Measurements from ENCODE around the gene POLE. TPM values are rescaled to one million over a fixed set of nuclear protein-coding genes. Genes with fewer than 3 reads are reported as not detected.

The POLE gene
- total RNA-seq, 1 experiment from 2014 or later = 62.9 TPM

- no peak overlapping the region for H3K27ac ChIP-seq
- peaks cover 63% of the 10 kb centered on the region for H3K36me3 ChIP-seq (ENCODE audit: low read depth)
- POLR2A ChIA-PET (ENCODE audit: unreplicated experiment) = no interaction called here
- H2AFZ ChIP-seq = no peak overlapping the region
- no peaks in the 10 kb centered on the region for H3K79me2 ChIP-seq (ENCODE audit: low read depth)
- H3K4me1 ChIP-seq (replicated peaks; ENCODE audit: insufficient read depth) = no peaks in the 10 kb centered on the region
- H3K9me2 ChIP-seq (ENCODE audit: insufficient read depth) = no peaks in the 10 kb centered on the region
- H3F3A ChIP-seq (ENCODE audit: insufficient read depth, low read depth) = peaks cover 31% of the 10 kb centered on the region
- H3K4me2 ChIP-seq = no peak overlapping the region
- BruUV-seq (replicated peaks) = no TSS peak
- no peak overlapping the region for H3K4me3 ChIP-seq
- intact Hi-C loops (cut with micrococcal nuclease; ENCODE audit: unreplicated experiment) = no loop called here
- no peak for DNase-seq
- H4K20me1 ChIP-seq (ENCODE audit: insufficient read depth) = peaks cover 21% of the 10 kb centered on the region
- CTCF ChIA-PET = no interaction called here
- no peaks in the 10 kb centered on the region for H3K27me3 ChIP-seq (ENCODE audit: insufficient read depth, low read depth)
- TF ChIP-seq EZH2 (IDR thresholded peaks at IDR 0.05; ENCODE audit: low read depth) = no peak
- TF ChIP-seq CTCF (conservative IDR thresholded peaks at IDR 0.05) = no peak
- no peaks in the 10 kb centered on the region for H3K9me3 ChIP-seq (ENCODE audit: insufficient read depth, low read depth)
These were observed 48.4 kb upstream of the POLE start for GRCh38 chr12:132735496-132735895.

- POLR2A ChIA-PET (ENCODE audit: unreplicated experiment) = no interaction called here
- no TSS peak for BruUV-seq (replicated peaks)
- intact Hi-C loops (cut with micrococcal nuclease; ENCODE audit: unreplicated experiment) = no loop called here
These were observed 47.1 kb upstream of the POLE start for GRCh38 chr12:132734206-132734605.

GRCh38 chr12:132731574-132731973 is 44.4 kb upstream of the POLE start:
- Histone ChIP-seq H3K4me2 (no peak overlapping the region), H3K9me3 (ENCODE audit: insufficient read depth, low read depth) (no peaks in the 10 kb centered on the region), H3F3A (ENCODE audit: insufficient read depth, low read depth) (peaks cover 54% of the 10 kb centered on the region), H3K27ac (no peak overlapping the region), H4K20me1 (ENCODE audit: insufficient read depth) (peaks cover 34% of the 10 kb centered on the region), H3K4me1 (replicated peaks; ENCODE audit: insufficient read depth) (no peaks in the 10 kb centered on the region), H2AFZ (no peak overlapping the region), H3K79me2 (ENCODE audit: low read depth) (no peaks in the 10 kb centered on the region; the same call in 1 of the 2 replicates), H3K9me2 (ENCODE audit: insufficient read depth) (no peaks in the 10 kb centered on the region), H3K36me3 (ENCODE audit: low read depth) (peaks cover 48% of the 10 kb centered on the region), H3K27me3 (ENCODE audit: insufficient read depth, low read depth) (no peaks in the 10 kb centered on the region), H3K4me3 (no peak overlapping the region)
- BruUV-seq (replicated peaks) = no TSS peak
- intact Hi-C loops (cut with micrococcal nuclease; ENCODE audit: unreplicated experiment) = no loop called here
- TF ChIP-seq CTCF (conservative IDR thresholded peaks at IDR 0.05) (no peak), EZH2 (IDR thresholded peaks at IDR 0.05; ENCODE audit: low read depth) (no peak)
- ChIA-PET CTCF (no interaction called here), POLR2A (ENCODE audit: unreplicated experiment) (no interaction called here)
- DNase-seq = no peak

More at GRCh38 chr12:132734206-132734605, 47.1 kb upstream of the POLE start:
- Histone ChIP-seq H3K4me3 (no peak overlapping the region), H3K9me2 (ENCODE audit: insufficient read depth) (no peaks in the 10 kb centered on the region), H3K27ac (no peak overlapping the region), H3K36me3 (ENCODE audit: low read depth) (peaks cover 53% of the 10 kb centered on the region), H3K4me1 (replicated peaks; ENCODE audit: insufficient read depth) (no peaks in the 10 kb centered on the region), H3K9me3 (ENCODE audit: insufficient read depth, low read depth) (no peaks in the 10 kb centered on the region), H3F3A (ENCODE audit: insufficient read depth, low read depth) (peaks cover 40% of the 10 kb centered on the region), H3K79me2 (ENCODE audit: low read depth) (no peaks in the 10 kb centered on the region), H3K27me3 (ENCODE audit: insufficient read depth, low read depth) (no peaks in the 10 kb centered on the region), H4K20me1 (ENCODE audit: insufficient read depth) (peaks cover 29% of the 10 kb centered on the region), H2AFZ (no peak overlapping the region), H3K4me2 (no peak overlapping the region)
- TF ChIP-seq EZH2 (IDR thresholded peaks at IDR 0.05; ENCODE audit: low read depth) (no peak), CTCF (conservative IDR thresholded peaks at IDR 0.05) (no peak)
- DNase-seq = no peak
- CTCF ChIA-PET = no interaction called here
